Neural progenitor cell (in vitro differentiated cells): ENCODE measurements around the gene PTPRN2.

Source experiments
- EZH2 ChIP-seq: fragments of 200-600 bp; sonication (generic); IDR thresholded peaks from 2 replicates; pipeline ENCODE4 v1.6.1; 2017; ENCODE audit warnings: antibody characterized with exemption, mild to moderate bottlenecking, moderate library complexity
- EZH2phosphoT487 ChIP-seq: fragments of 200-600 bp; sonication (generic); IDR thresholded peaks from 2 replicates; pipeline ENCODE4 v1.6.1; 2017; ENCODE audit warnings: antibody characterized with exemption
- TF ChIP-seq, protein P1 (sequence below): fragments of 200-600 bp; sonication (generic); IDR thresholded peaks from 2 replicates; pipeline ENCODE4 v1.5.1; 2017; ENCODE audit warnings: antibody characterized with exemption, mild to moderate bottlenecking

DNA sequence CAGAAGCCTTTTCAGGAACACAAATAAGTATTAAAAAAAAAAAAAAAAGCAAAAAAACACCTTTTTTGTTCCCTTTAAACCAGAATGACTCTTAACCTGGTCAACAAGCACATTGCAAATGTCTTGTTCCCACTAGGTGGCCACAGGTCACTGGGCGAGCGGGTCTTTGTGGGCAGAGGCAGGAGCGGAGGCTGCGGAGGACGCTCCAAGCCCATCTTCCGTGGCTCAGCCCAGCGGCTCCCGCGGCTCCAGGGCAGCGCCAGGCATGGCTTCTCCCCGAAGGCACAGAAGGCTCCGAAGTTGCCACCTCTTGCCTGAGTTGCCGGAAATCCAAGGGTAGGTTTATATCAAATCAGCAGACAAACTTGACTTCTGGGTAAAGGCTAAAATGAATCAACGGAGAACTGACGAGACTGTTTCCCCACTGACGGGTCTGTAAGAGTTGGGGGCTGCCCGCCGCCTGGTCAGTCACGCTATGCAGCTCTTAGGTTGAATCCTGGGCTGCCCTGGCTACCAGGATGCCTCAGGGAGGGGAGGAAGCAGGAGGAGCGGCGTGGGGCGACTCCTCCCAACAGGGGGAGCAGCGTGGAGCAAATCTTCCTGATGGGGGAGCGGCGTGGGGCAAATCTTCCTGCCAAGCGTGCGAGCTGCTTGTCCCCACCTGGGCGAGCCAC lies 144.5 kb downstream of the PTPRN2 start:
- TF ChIP-seq, protein P1, sequence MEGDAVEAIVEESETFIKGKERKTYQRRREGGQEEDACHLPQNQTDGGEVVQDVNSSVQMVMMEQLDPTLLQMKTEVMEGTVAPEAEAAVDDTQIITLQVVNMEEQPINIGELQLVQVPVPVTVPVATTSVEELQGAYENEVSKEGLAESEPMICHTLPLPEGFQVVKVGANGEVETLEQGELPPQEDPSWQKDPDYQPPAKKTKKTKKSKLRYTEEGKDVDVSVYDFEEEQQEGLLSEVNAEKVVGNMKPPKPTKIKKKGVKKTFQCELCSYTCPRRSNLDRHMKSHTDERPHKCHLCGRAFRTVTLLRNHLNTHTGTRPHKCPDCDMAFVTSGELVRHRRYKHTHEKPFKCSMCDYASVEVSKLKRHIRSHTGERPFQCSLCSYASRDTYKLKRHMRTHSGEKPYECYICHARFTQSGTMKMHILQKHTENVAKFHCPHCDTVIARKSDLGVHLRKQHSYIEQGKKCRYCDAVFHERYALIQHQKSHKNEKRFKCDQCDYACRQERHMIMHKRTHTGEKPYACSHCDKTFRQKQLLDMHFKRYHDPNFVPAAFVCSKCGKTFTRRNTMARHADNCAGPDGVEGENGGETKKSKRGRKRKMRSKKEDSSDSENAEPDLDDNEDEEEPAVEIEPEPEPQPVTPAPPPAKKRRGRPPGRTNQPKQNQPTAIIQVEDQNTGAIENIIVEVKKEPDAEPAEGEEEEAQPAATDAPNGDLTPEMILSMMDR: peak; percentile 20
- TF ChIP-seq EZH2: no peak
- TF ChIP-seq EZH2phosphoT487: no peak
